Placental pericyte (primary cell): ENCODE measurements around the gene AMT. TPM values are rescaled to one million over a fixed set of nuclear protein-coding genes. Genes with fewer than 3 reads are reported as not detected.

Experiments used
- small RNA-seq: library from RNA; depleted of rRNA; stranded (forward); fragments of <200 nt; gene quantifications from one replicate; pipeline ENCODE3, GENCODE V24; 2012; ENCODE audit warnings: low replicate concordance
- total RNA-seq: library from RNA; depleted of rRNA; stranded (reverse); fragments of >200 nt; gene quantifications from 2 replicates; pipeline ENCODE4 v1.2.3, GENCODE V29; 2012

AMT gene
- total RNA-seq, result 0.29 and 1.1 TPM in 2 replicates

GRCh38 chr3:49422379-49423248 is at the start of gene AMT:
TSS of gene AMT (minus strand) at chr3:49422473. CDS start at chr3:49422450, 23 bp downstream.

GRCh38 chr3:49469936-49470713 is 47.9 kb upstream of the AMT start, which contains the start of gene DAG1:
TSS of gene DAG1 (plus strand) at chr3:49470267. CDS start at chr3:49510535, 40,268 bp downstream.

GRCh38 chr3:49411968-49412631 is 10.2 kb downstream of the AMT start, which contains the start of the genes RHOA and TCTA:
TSS of gene RHOA (minus strand) at chr3:49411976. CDS start at chr3:49375589, 36,387 bp downstream.
TSS of gene TCTA (plus strand) at chr3:49412423. CDS start at chr3:49412427, 4 bp downstream.

Small RNA genes lying within 50 kb of the gene (small RNA-seq; reads per million reads assigned to genes)
- not detected for gene RNA5SP130

Other genes with a start within 250 kb of the AMT start
- 1.1 and 1.3 TPM in 2 replicates for gene C3orf62, start 145.2 kb downstream of the AMT start, total RNA-seq
- gene USP4, start 82.4 kb downstream of the AMT start, total RNA-seq, result 20.8 and 26.9 TPM in 2 replicates
- gene GPX1, start 64.1 kb downstream of the AMT start, total RNA-seq, result 136 and 298 TPM in 2 replicates
- 748 and 795 TPM in 2 replicates for gene RHOA, start 10.5 kb downstream of the AMT start, total RNA-seq
- gene TCTA, start 10.1 kb downstream of the AMT start, total RNA-seq, result 19.7 and 27.3 TPM in 2 replicates
- gene NICN1, start 6.9 kb upstream of the AMT start, total RNA-seq, result 5.7 and 6.6 TPM in 2 replicates
- 62.4 and 126 TPM in 2 replicates for gene DAG1, start 47.8 kb upstream of the AMT start, total RNA-seq
- gene BSN, start 132.0 kb upstream of the AMT start, total RNA-seq, result 0.14 and 0.22 TPM in 2 replicates